Peyer's patch (tissue), 4 donors: Measurements from ENCODE around the gene ETHE1. TPM values are rescaled to one million over a fixed set of nuclear protein-coding genes. Genes with fewer than 3 reads are reported as not detected.

Experiments used
- DNase-seq, 3 donors: peaks; one replicate each; pipeline ENCODE4 v3.0.0-alpha.2; 2017 to 2019
- H3K27ac ChIP-seq, 4 donors: fragments of 200-600 bp; sonication (generic); one replicate each; pipeline ENCODE4 v1.5.1; 2016 to 2019
- H3K27me3 ChIP-seq, 2 donors: fragments of 200-600 bp; sonication (generic); one replicate each; pipeline ENCODE4 v1.5.1; 2019
- H3K36me3 ChIP-seq, 3 donors: fragments of 200-600 bp; sonication (generic); one replicate each; pipeline ENCODE4 v1.5.1; 2016 to 2019
- H3K4me1 ChIP-seq, 4 donors: fragments of 200-600 bp; sonication (generic); one replicate each; pipeline ENCODE4 v1.5.1; 2016 to 2019
- H3K4me3 ChIP-seq, 4 donors: fragments of 200-600 bp; sonication (generic); 1 replicate in 3 of 4; 2 replicates in 1 of 4; pipeline ENCODE4 v1.5.1; 2016 to 2019; ENCODE audit warnings: mild to moderate bottlenecking in 1 of 4
- H3K9me3 ChIP-seq, 4 donors: fragments of 200-600 bp; sonication (generic); one replicate each; pipeline ENCODE4 v1.5.1; 2016 to 2019; ENCODE audit warnings: mild to moderate bottlenecking in 1 of 4
- POLR2A ChIP-seq, 2 donors: fragments of 450-650 bp; IDR thresholded peaks; one replicate each; pipeline ENCODE4 v1.5.1; 2017; ENCODE audit warnings: antibody characterized with exemption in 2 of 2, mild to moderate bottlenecking in 2 of 2, moderate library complexity in 2 of 2
- total RNA-seq, 4 donors: library from RNA; depleted of rRNA; stranded (reverse); fragments of >200 nt; gene quantifications; one replicate each; pipeline ENCODE4 v1.1.0, GENCODE V29; 2016
- TF ChIP-seq, protein P1 (sequence below), 6 experiments: fragments of 450-650 bp in 4 of 6; fragments of 200-600 bp in 2 of 6; sonication (generic) in 1 of 6; IDR thresholded peaks; one replicate each; pipeline ENCODE4 v1.5.1; 2017 to 2019; ENCODE audit warnings: antibody characterized with exemption in 6 of 6, mild to moderate bottlenecking in 3 of 6, moderate library complexity in 1 of 6

ETHE1 gene
- total RNA-seq, 4 donors from 2014 or later: 115 to 252 (median 199) TPM

DNA sequence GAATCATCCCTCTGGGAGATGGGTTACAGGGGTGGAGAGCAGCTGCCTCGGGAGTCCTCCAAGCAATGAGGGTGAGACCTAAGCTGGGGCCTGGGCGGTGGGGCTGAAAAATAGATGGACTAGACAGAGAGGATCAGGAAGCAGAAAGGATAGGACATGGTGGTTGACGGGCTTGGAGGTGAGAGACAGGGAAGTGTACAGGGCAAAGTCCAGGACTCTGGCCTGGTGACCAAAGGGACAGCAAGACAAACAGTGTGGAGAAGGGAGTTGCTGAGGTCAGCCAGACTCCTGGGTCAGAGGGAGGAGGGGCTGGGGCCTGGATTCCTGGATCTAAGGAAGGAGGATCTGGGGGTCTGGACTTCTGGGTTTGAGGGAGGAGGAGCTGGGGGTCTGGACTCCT, 28.0 kb downstream of the ETHE1 start:
- Histone ChIP-seq H3K36me3 (peaks cover 0 to 39% (median 0%) of the 10 kb centered on the region in 3 donors), H3K9me3 (no peaks in the 10 kb centered on the region), H3K4me3 (no peak overlapping the region), H3K27ac (peak overlapping the region in 1 of 4 donors; percentile 25), H3K4me1 (peaks cover 0 to 29% (median 0%) of the 10 kb centered on the region in 4 donors), H3K27me3 (no peaks in the 10 kb centered on the region)
- TF ChIP-seq, protein P1, sequence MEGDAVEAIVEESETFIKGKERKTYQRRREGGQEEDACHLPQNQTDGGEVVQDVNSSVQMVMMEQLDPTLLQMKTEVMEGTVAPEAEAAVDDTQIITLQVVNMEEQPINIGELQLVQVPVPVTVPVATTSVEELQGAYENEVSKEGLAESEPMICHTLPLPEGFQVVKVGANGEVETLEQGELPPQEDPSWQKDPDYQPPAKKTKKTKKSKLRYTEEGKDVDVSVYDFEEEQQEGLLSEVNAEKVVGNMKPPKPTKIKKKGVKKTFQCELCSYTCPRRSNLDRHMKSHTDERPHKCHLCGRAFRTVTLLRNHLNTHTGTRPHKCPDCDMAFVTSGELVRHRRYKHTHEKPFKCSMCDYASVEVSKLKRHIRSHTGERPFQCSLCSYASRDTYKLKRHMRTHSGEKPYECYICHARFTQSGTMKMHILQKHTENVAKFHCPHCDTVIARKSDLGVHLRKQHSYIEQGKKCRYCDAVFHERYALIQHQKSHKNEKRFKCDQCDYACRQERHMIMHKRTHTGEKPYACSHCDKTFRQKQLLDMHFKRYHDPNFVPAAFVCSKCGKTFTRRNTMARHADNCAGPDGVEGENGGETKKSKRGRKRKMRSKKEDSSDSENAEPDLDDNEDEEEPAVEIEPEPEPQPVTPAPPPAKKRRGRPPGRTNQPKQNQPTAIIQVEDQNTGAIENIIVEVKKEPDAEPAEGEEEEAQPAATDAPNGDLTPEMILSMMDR (IDR thresholded peaks at IDR 0.05): no peak
- no peak for TF ChIP-seq POLR2A (IDR thresholded peaks at IDR 0.05)
- peak in 2 of 3 donors; percentile 72 for DNase-seq

DNA sequence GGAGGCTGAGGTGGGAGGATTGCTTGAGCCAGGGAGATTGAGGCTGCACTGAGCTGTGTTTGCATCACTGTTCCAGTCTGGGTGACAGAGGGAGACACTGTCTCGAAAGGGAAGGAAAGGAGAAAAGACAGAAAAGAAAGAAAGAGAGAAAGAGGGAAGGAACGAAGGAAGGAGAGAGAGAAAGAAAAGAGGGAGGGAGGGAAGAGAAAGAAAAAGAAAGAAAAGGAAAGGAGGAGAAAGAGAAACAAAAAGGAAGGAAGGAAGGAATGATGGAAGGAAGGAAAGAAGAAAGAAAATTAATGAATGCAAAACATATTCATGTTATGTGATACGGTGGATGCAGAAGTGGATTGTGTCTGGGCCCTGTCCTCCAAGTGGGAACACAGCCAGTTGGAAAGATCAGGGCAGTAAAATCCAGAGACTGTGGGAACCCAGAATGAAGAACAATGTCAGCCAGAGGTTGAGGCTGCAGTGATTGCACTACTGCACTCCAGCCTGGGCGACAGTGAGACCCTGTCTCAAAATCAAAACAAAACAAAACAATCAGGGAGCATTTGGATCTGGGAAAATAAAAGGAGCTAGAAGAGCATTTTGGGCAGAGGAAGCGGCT, 28.7 kb downstream of the ETHE1 start:
- Histone ChIP-seq H3K4me1 (peaks cover 0 to 27% (median 0%) of the 10 kb centered on the region in 4 donors), H3K4me3 (no peak overlapping the region), H3K27ac (no peak overlapping the region), H3K27me3 (no peaks in the 10 kb centered on the region), H3K36me3 (peaks cover 0 to 40% (median 0%) of the 10 kb centered on the region in 3 donors), H3K9me3 (no peaks in the 10 kb centered on the region)
- TF ChIP-seq, protein P1 (IDR thresholded peaks at IDR 0.05): no peak
- TF ChIP-seq POLR2A (IDR thresholded peaks at IDR 0.05): no peak
- no peak for DNase-seq

DNA sequence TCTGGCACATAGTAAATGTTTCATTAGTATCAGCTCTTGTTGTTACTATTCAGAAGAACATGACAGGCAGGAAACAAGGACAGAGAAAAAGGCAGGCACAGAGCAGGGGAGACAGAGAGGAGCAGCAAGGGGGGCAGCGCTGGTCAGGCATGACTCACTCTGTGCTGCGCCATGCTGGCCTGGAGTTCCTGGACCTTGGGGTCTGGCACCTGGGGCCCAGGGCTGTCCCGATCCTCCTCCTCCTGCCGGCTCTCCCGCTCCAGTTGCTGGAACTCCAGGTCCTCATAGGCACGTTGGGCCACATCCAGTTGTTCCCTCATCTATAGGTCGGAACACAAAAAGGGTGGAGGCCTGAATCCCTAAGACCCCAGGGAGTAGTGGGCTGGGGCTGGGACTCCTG, 30.0 kb downstream of the ETHE1 start:
- Histone ChIP-seq H3K27me3 (no peaks in the 10 kb centered on the region), H3K4me1 (peaks cover 0 to 17% (median 0%) of the 10 kb centered on the region in 4 donors), H3K9me3 (no peaks in the 10 kb centered on the region), H3K4me3 (no peak overlapping the region), H3K36me3 (peaks cover 0 to 42% (median 0%) of the 10 kb centered on the region in 3 donors), H3K27ac (no peak overlapping the region)
- TF ChIP-seq POLR2A (IDR thresholded peaks at IDR 0.05): no peak
- TF ChIP-seq, protein P1 (IDR thresholded peaks at IDR 0.05): no peak
- no peak for DNase-seq

DNA sequence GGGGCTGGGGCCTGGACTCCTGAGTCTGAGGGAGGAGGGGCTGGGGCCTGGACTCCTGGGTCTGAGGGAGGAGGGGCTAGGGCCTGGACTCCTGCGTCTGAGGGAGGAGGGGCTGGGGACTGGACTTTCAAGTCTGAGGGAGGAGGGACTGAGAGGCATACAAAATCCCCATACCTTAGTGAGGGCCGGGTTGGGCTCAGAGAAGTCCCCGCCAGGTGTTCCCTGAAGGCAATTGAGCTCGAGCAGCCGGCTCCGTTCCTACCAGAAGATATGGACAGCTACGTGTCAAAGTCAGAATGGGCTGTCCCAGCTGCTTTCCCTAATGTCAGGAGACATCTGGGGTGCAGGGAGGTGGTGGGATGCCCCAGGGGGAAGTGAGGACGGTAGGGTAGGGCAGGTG, 31.9 kb downstream of the ETHE1 start:
- no peak overlapping the region for H3K27ac ChIP-seq
- TF ChIP-seq, protein P1 (IDR thresholded peaks at IDR 0.05): no peak
- TF ChIP-seq POLR2A (IDR thresholded peaks at IDR 0.05): no peak
- H3K4me3 ChIP-seq: no peak overlapping the region
- H3K36me3 ChIP-seq: peaks cover 0 to 37% (median 0%) of the 10 kb centered on the region in 3 donors
- H3K27me3 ChIP-seq: no peaks in the 10 kb centered on the region
- H3K4me1 ChIP-seq: peaks cover 0 to 12% (median 0%) of the 10 kb centered on the region in 4 donors
- DNase-seq: no peak
- H3K9me3 ChIP-seq: no peaks in the 10 kb centered on the region

DNA sequence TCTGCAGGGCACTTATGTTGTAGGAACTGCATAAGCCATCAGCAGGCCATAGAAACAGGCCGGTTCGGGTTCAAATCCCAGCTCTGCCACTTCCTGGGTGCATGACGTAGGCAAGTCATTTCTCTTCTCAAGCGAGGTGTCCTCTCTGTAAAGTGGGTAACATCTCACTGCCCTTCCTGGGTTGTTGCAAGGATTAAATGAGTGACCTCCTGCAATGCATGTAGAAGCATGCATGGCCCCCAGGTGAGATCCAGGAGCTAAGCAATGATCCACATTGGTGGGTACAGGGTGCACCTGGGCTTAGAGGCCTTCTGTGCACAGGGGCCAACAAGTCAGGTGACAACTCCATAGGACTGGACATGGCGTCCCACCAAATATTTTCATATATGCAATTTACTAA, 36.2 kb downstream of the ETHE1 start:
- Histone ChIP-seq H3K4me3 (no peak overlapping the region), H3K27ac (no peak overlapping the region), H3K4me1 (peaks cover 0 to 5% (median 0%) of the 10 kb centered on the region in 4 donors), H3K9me3 (no peaks in the 10 kb centered on the region), H3K27me3 (no peaks in the 10 kb centered on the region), H3K36me3 (peaks cover 0 to 19% (median 0%) of the 10 kb centered on the region in 3 donors)
- TF ChIP-seq, protein P1 (IDR thresholded peaks at IDR 0.05): no peak
- TF ChIP-seq POLR2A (IDR thresholded peaks at IDR 0.05): no peak
- no peak for DNase-seq
